Right lobe of liver (tissue), 6 donors: ENCODE data around the gene ITSN1. TPM values are rescaled to one million over a fixed set of nuclear protein-coding genes. Genes with fewer than 3 reads are reported as not detected.

Source experiments
- ATAC-seq, 4 donors: fragments of 200-7000 bp; cut with Tn5 transposase; one replicate each; pipeline ENCODE4 v1.9.1; 2020; ENCODE audit warnings: mild to moderate bottlenecking in 4 of 4, moderate library complexity in 4 of 4
- DNase-seq, 3 donors: peaks; one replicate each; pipeline ENCODE4 v3.0.0-alpha.2; 2020
- H3K27ac ChIP-seq, 3 donors: fragments of 200-600 bp; one replicate each; pipeline ENCODE4 v1.8.0; 2022
- H3K27me3 ChIP-seq, 2 donors: fragments of 200-600 bp; one replicate each; pipeline ENCODE4 v1.8.0; 2022
- H3K36me3 ChIP-seq, 4 donors: fragments of 200-600 bp; sonication (generic) in 1 of 4; one replicate each; pipeline versions ENCODE4 v1.5.1 to v1.8.0; 2017 to 2022; ENCODE audit warnings: control low read depth in 1 of 4
- H3K4me1 ChIP-seq, 4 donors: fragments of 200-600 bp; sonication (generic) in 1 of 4; one replicate each; pipeline versions ENCODE4 v1.5.1 to v1.8.0; 2017 to 2022; ENCODE audit warnings: control low read depth in 1 of 4
- H3K4me3 ChIP-seq, 3 donors: fragments of 200-600 bp; one replicate each; pipeline ENCODE4 v1.8.0; 2022
- H3K9me3 ChIP-seq, 4 donors: fragments of 200-600 bp; sonication (generic) in 1 of 4; one replicate each; pipeline versions ENCODE4 v1.5.1 to v1.8.0; 2017 to 2022; ENCODE audit warnings: control low read depth in 1 of 4
- CTCF ChIP-seq, 4 donors: fragments of 200-600 bp in 3 of 4; fragments of 450-650 bp in 1 of 4; IDR thresholded peaks; one replicate each; pipeline versions ENCODE4 v1.5.1 to v1.8.0; 2016 to 2022; ENCODE audit warnings: antibody characterized with exemption in 4 of 4, mild to moderate bottlenecking in 2 of 4
- POLR2A ChIP-seq: fragments of 450-650 bp; IDR thresholded peaks from one replicate; pipeline ENCODE4 v1.6.1; 2017; ENCODE audit warnings: antibody characterized with exemption, mild to moderate bottlenecking
- WGBS: methylation state at CpG from one replicate; pipeline ENCODE4 v1.1.6; 2018; ENCODE audit warnings: low coverage, low lambda C conversion rate; ENCODE audit not compliant: insufficient coverage; ENCODE audit errors: missing lambda C conversion rate; 5-methylcytosine and 5-hydroxymethylcytosine counted together
- intact Hi-C, 2 donors: fragments of 100-400 bp; cut with DNase I; formaldehyde crosslinking; loops; one replicate each; pipeline versions ENCODE4 v1.11.2 to v1.14.1; 2022
- total RNA-seq, 6 experiments: library from RNA; depleted of rRNA in 2 of 6; stranded (reverse); fragments of >200 nt in 2 of 6; fragmentation: NEBNext Ultra II Directional in 3 of 6; extraction: Animal tissue kit (Norgen Biotek cat#: 25700) in 3 of 6; gene quantifications; one replicate each; pipeline versions ENCODE4 v1.1.0 to v1.2.4, GENCODE V29; 2016 to 2023
- donor health status: DM: no; HTN: yes; CAD: no.
- donor health status: DM: no; HTN: no; CAD: no.
- donor health status: DM: no; HTN: no; CAD: no.
- donor health status: DM: no; HTN: yes; CAD: no.
- donor health status: DM: no; HTN: yes; CAD: no.

The ITSN1 gene
- total RNA-seq, 6 experiments from 2014 or later, result 27.8 to 63.1 (median 33.8) TPM

DNA sequence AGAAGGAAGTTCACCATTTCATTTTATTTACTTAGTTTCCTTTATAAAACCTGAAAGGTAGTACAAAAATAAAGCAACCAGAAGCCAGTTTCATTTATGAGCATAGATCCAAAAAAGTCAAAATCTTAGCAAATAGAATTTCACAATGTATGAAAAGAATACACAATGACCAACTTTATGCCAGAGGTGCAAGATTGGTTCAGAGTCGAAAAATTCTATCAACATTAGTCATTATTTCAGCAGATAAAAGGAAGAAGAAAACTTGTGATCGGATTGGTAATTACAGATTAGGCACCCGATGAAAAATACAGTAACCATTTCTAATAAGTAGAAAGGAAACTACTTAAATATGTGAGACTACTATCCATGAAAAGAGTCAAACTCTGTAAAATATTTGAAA, 89.1 kb downstream of the ITSN1 start:
- WGBS, result 87% methylated on average over 3 of the region's 3 CpGs
- Histone ChIP-seq H3K9me3 (no peaks in the 10 kb centered on the region), H3K36me3 (peaks cover 0 to 3% (median 0%) of the 10 kb centered on the region in 4 donors), H3K4me1 (no peaks in the 10 kb centered on the region), H3K4me3 (no peak overlapping the region), H3K27ac (no peak overlapping the region), H3K27me3 (no peaks in the 10 kb centered on the region)
- peak in 1 of 4 donors; percentile 55 for ATAC-seq
- TF ChIP-seq CTCF (IDR thresholded peaks at IDR 0.05) (no peak), POLR2A (no peak)
- no peak for DNase-seq
- intact Hi-C loops, result loop anchor here in 1 of 2 donors (10.0 kb wide), 1 partner anchor 57 kb away; no protein-coding TSS in a partner anchor

- Histone ChIP-seq H3K27me3 (no peaks in the 10 kb centered on the region), H3K4me1 (no peaks in the 10 kb centered on the region), H3K9me3 (no peaks in the 10 kb centered on the region), H3K4me3 (no peak overlapping the region), H3K36me3 (peaks cover 0 to 3% (median 0%) of the 10 kb centered on the region in 4 donors), H3K27ac (no peak overlapping the region)
- DNase-seq, result no peak
- no peak for ATAC-seq
- no peak for TF ChIP-seq CTCF (IDR thresholded peaks at IDR 0.05)
- TF ChIP-seq POLR2A, result no peak
- 88% methylated on average over 3 of the region's 3 CpGs for WGBS
- intact Hi-C loops, result loop anchor here in 1 of 2 donors (10.0 kb wide), 1 partner anchor 57 kb away; no protein-coding TSS in a partner anchor
These were observed 89.7 kb downstream of the ITSN1 start for GRCh38 chr21:33732038-33732437.

- Histone ChIP-seq H3K27ac (no peak overlapping the region), H3K27me3 (no peaks in the 10 kb centered on the region), H3K36me3 (peaks cover 0 to 3% (median 0%) of the 10 kb centered on the region in 4 donors), H3K4me1 (no peaks in the 10 kb centered on the region), H3K4me3 (no peak overlapping the region), H3K9me3 (no peaks in the 10 kb centered on the region)
- 74% methylated on average over 2 of the region's 2 CpGs for WGBS
- intact Hi-C loops, result loop anchor here in 1 of 2 donors (10.0 kb wide), 1 partner anchor 59 kb away; no protein-coding TSS in a partner anchor
- no peak for ATAC-seq
- TF ChIP-seq POLR2A (no peak), CTCF (IDR thresholded peaks at IDR 0.05) (no peak)
- no peak for DNase-seq
These were observed 91.3 kb downstream of the ITSN1 start for GRCh38 chr21:33733601-33734000.

- TF ChIP-seq POLR2A (no peak), CTCF (IDR thresholded peaks at IDR 0.05) (no peak)
- WGBS, result 81% methylated on average over 3 of the region's 3 CpGs
These were observed 92.0 kb downstream of the ITSN1 start for GRCh38 chr21:33734291-33734690.

More at GRCh38 chr21:33734291-33734690, 92.0 kb downstream of the ITSN1 start:
- peaks cover 0 to 3% (median 0%) of the 10 kb centered on the region in 4 donors for H3K36me3 ChIP-seq
- no peaks in the 10 kb centered on the region for H3K27me3 ChIP-seq
- no peaks in the 10 kb centered on the region for H3K9me3 ChIP-seq
- ATAC-seq (no peak), DNase-seq (no peak)
- H3K27ac ChIP-seq, result no peak overlapping the region
- no peaks in the 10 kb centered on the region for H3K4me1 ChIP-seq
- intact Hi-C loops, result loop anchor here in 1 of 2 donors (10.0 kb wide), 1 partner anchor 59 kb away; no protein-coding TSS in a partner anchor
- no peak overlapping the region for H3K4me3 ChIP-seq
